Measurements from ENCODE around the gene APP. TPM values are rescaled to one million over a fixed set of nuclear protein-coding genes. Genes with fewer than 3 reads are reported as not detected.

APP gene
- total RNA-seq, 4 donors from 2014 or later, result 471 to 1,291 (median 672) TPM

GRCh38 chr21:25964015-25964414, 206.6 kb downstream of the APP start:
- in situ Hi-C loops (cut with MboI; ENCODE audit: low pct_ligation_motif_present in 1 of 4, low pct_unique_long_range_greater_than_20kb in 1 of 4, low sequenced_read_pairs in 3 of 4) (no loop called here), intact Hi-C loops (cut with DNase I; ENCODE audit: low total_unique reads) (no loop called here)
- no peaks in the 10 kb centered on the region for H3K9me3 ChIP-seq
- H3K27ac ChIP-seq, result peak overlapping the region; percentile 31 to 66 (median 50)
- WGBS, 2 donors (ENCODE audit: low coverage in 1 of 2), result 66 to 78% methylated on average over 5 of the region's 5 CpGs
- H3K4me1 ChIP-seq, result peaks cover 0 to 18% (median 5%) of the 10 kb centered on the region in 4 donors
- H3K4me3 ChIP-seq, result no peak overlapping the region
- H3K36me3 ChIP-seq, result peaks cover 0 to 4% (median 0%) of the 10 kb centered on the region in 4 donors
- no peaks in the 10 kb centered on the region for H3K27me3 ChIP-seq
- TF ChIP-seq POLR2A (IDR thresholded peaks at IDR 0.05) (no peak), POLR2AphosphoS5 (IDR thresholded peaks at IDR 0.05) (peak in 1 of 3 donors; percentile 19)
- no peak for DNase-seq

- peak; percentile 14 for DNase-seq
- in situ Hi-C loops (cut with MboI; ENCODE audit: low pct_ligation_motif_present in 1 of 4, low pct_unique_long_range_greater_than_20kb in 1 of 4, low sequenced_read_pairs in 3 of 4), result no loop called here
- WGBS, 2 donors (ENCODE audit: low coverage in 1 of 2), result 33 to 56% methylated on average over 5 of the region's 5 CpGs
- H3K36me3 ChIP-seq, result peaks cover 0 to 5% (median 0%) of the 10 kb centered on the region in 4 donors
- TF ChIP-seq CTCF (IDR thresholded peaks at IDR 0.05) (no peak), POLR2AphosphoS5 (IDR thresholded peaks at IDR 0.05) (no peak), EP300 (IDR thresholded peaks at IDR 0.05; ENCODE audit: low read depth) (no peak), POLR2A (IDR thresholded peaks at IDR 0.05) (no peak)
- H3K27me3 ChIP-seq, result no peaks in the 10 kb centered on the region
- peak overlapping the region; percentile 31 to 66 (median 50) for H3K27ac ChIP-seq
- no peaks in the 10 kb centered on the region for H3K9me3 ChIP-seq
- no peak overlapping the region for H3K4me3 ChIP-seq
- intact Hi-C loops (cut with DNase I; ENCODE audit: low total_unique reads), result no loop called here
- H3K4me1 ChIP-seq, result peaks cover 0 to 18% (median 5%) of the 10 kb centered on the region in 4 donors
Observed at GRCh38 chr21:25963181-25963580, 207.4 kb downstream of the APP start.

GRCh38 chr21:25961042-25961441, 209.5 kb downstream of the APP start:
- DNase-seq, result no peak
- Histone ChIP-seq H3K4me3 (no peak overlapping the region), H3K27ac (no peak overlapping the region), H3K9me3 (no peaks in the 10 kb centered on the region), H3K4me1 (peaks cover 0 to 12% (median 3%) of the 10 kb centered on the region in 4 donors), H3K27me3 (no peaks in the 10 kb centered on the region), H3K36me3 (peaks cover 0 to 5% (median 0%) of the 10 kb centered on the region in 4 donors)
- in situ Hi-C loops (cut with MboI; ENCODE audit: low pct_ligation_motif_present in 1 of 4, low pct_unique_long_range_greater_than_20kb in 1 of 4, low sequenced_read_pairs in 3 of 4), result no loop called here
- intact Hi-C loops (cut with DNase I; ENCODE audit: low total_unique reads), result no loop called here
- TF ChIP-seq EP300 (IDR thresholded peaks at IDR 0.05; ENCODE audit: low read depth) (no peak), POLR2A (IDR thresholded peaks at IDR 0.05) (no peak), CTCF (IDR thresholded peaks at IDR 0.05) (no peak), POLR2AphosphoS5 (IDR thresholded peaks at IDR 0.05) (no peak)
- WGBS, 2 donors (ENCODE audit: low coverage in 1 of 2), result 65 to 70% methylated on average over 3 of the region's 3 CpGs

GRCh38 chr21:25960402-25960801, 210.2 kb downstream of the APP start:
- Histone ChIP-seq H3K9me3 (no peaks in the 10 kb centered on the region), H3K36me3 (peaks cover 0 to 10% (median 3%) of the 10 kb centered on the region in 4 donors), H3K4me1 (peaks cover 0 to 12% (median 3%) of the 10 kb centered on the region in 4 donors), H3K4me3 (no peak overlapping the region), H3K27me3 (no peaks in the 10 kb centered on the region), H3K27ac (no peak overlapping the region)
- in situ Hi-C loops (cut with MboI; ENCODE audit: low pct_ligation_motif_present in 1 of 4, low pct_unique_long_range_greater_than_20kb in 1 of 4, low sequenced_read_pairs in 3 of 4), result no loop called here
- intact Hi-C loops (cut with DNase I; ENCODE audit: low total_unique reads), result no loop called here
- no peak for DNase-seq
- TF ChIP-seq EP300 (IDR thresholded peaks at IDR 0.05; ENCODE audit: low read depth) (no peak), POLR2A (IDR thresholded peaks at IDR 0.05) (no peak), CTCF (IDR thresholded peaks at IDR 0.05) (no peak), POLR2AphosphoS5 (IDR thresholded peaks at IDR 0.05) (no peak)
- 74 to 80% methylated on average over 1 to 4 of the region's 4 CpGs for WGBS, 2 donors (ENCODE audit: low coverage in 1 of 2)

GRCh38 chr21:25959799-25960198, 210.8 kb downstream of the APP start:
- Histone ChIP-seq H3K4me1 (peaks cover 0 to 12% (median 3%) of the 10 kb centered on the region in 4 donors), H3K27me3 (no peaks in the 10 kb centered on the region), H3K4me3 (no peak overlapping the region), H3K36me3 (peaks cover 0 to 12% (median 3%) of the 10 kb centered on the region in 4 donors), H3K27ac (no peak overlapping the region), H3K9me3 (no peaks in the 10 kb centered on the region)
- no peak for DNase-seq
- intact Hi-C loops (cut with DNase I; ENCODE audit: low total_unique reads) (no loop called here), in situ Hi-C loops (cut with MboI; ENCODE audit: low pct_ligation_motif_present in 1 of 4, low pct_unique_long_range_greater_than_20kb in 1 of 4, low sequenced_read_pairs in 3 of 4) (no loop called here)
- no peak for TF ChIP-seq EP300 (IDR thresholded peaks at IDR 0.05; ENCODE audit: low read depth)
- no peak for TF ChIP-seq POLR2A (IDR thresholded peaks at IDR 0.05)
- no peak for TF ChIP-seq CTCF (IDR thresholded peaks at IDR 0.05)
- WGBS, 2 donors (ENCODE audit: low coverage in 1 of 2), result 94% methylated on average over 3 of the region's 3 CpGs
